ENCODE results near the gene SLC7A5. TPM values are rescaled to one million over a fixed set of nuclear protein-coding genes. Genes with fewer than 3 reads are reported as not detected.
A peak's percentile ranks its signal among the peaks of the same experiment; 100 is the strongest.

The SLC7A5 gene
- total RNA-seq, 1 donor from 2014 or later = 13.5 TPM

- no peaks in the 10 kb centered on the region for H3K36me3 ChIP-seq
- ATAC-seq = peak; percentile 68
- peaks cover 5% of the 10 kb centered on the region for H3K4me1 ChIP-seq
- H3K9me3 ChIP-seq = no peaks in the 10 kb centered on the region
- TF ChIP-seq CTCF (IDR thresholded peaks at IDR 0.05) = no peak
- H3K4me3 ChIP-seq = no peak overlapping the region
- H3K27ac ChIP-seq = no peak overlapping the region
- H3K27me3 ChIP-seq = no peaks in the 10 kb centered on the region
- no peak for DNase-seq
- intact Hi-C loops (cut with DNase I) = no loop called here
Observed at GRCh38 chr16:87784812-87785211, 84.5 kb downstream of the SLC7A5 start.

- Histone ChIP-seq H3K9me3 (no peaks in the 10 kb centered on the region), H3K4me3 (no peak overlapping the region)
- intact Hi-C loops (cut with DNase I) = no loop called here
Observed at GRCh38 chr16:87782033-87782432, 87.3 kb downstream of the SLC7A5 start.

GRCh38 chr16:87780385-87780989 is 88.8 kb downstream of the SLC7A5 start:
- ATAC-seq (peak; percentile 70), DNase-seq (peak; percentile 83)
- no peak overlapping the region for H3K27ac ChIP-seq
- intact Hi-C loops (cut with DNase I) = no loop called here
- H3K9me3 ChIP-seq = no peaks in the 10 kb centered on the region
- TF ChIP-seq CTCF (IDR thresholded peaks at IDR 0.05) = no peak
- H3K27me3 ChIP-seq = no peaks in the 10 kb centered on the region
- H3K4me3 ChIP-seq = no peak overlapping the region
- no peaks in the 10 kb centered on the region for H3K36me3 ChIP-seq
- H3K4me1 ChIP-seq = peaks cover 22% of the 10 kb centered on the region

More at GRCh38 chr16:87782033-87782432, 87.3 kb downstream of the SLC7A5 start:
- ATAC-seq (no peak), DNase-seq (no peak)
- H3K4me1 ChIP-seq = peaks cover 22% of the 10 kb centered on the region
- H3K27ac ChIP-seq = no peak overlapping the region
- TF ChIP-seq CTCF (IDR thresholded peaks at IDR 0.05) = no peak
- no peaks in the 10 kb centered on the region for H3K27me3 ChIP-seq
- no peaks in the 10 kb centered on the region for H3K36me3 ChIP-seq

Small RNAs within 50 kb of the gene (microRNA-seq; reads per million reads assigned to microRNA genes)
- not detected for gene MIR6775 (ENCODE audit: borderline microRNAs expressed)

Other genes starting within 250 kb of the SLC7A5 start
- 38.8 TPM for gene KLHDC4, start 103.5 kb downstream of the SLC7A5 start, total RNA-seq
- not detected for gene CA5A, start 67.0 kb upstream of the SLC7A5 start, total RNA-seq
- 20.6 TPM for gene BANP, start 81.9 kb upstream of the SLC7A5 start, total RNA-seq